PFSK-1 (cell line): ENCODE data around the gene POU2F1.

ENCODE experiments used
- POLR2AphosphoS5 ChIP-seq: IDR thresholded peaks from 2 replicates; pipeline ENCODE4 v1.6.1; 2012; ENCODE audit warnings: low read depth, mild to moderate bottlenecking, control low read depth, low read length, moderate library complexity
- REST ChIP-seq, 2 experiments: IDR thresholded peaks; 2 replicates each; pipeline versions ENCODE4 v1.6.1 to v1.8.0; 2011 to 2012; ENCODE audit warnings: low read depth in 2 of 2, low read length in 2 of 2, control low read depth in 1 of 2, inconsistent platforms in 1 of 2, mild to moderate bottlenecking in 1 of 2, moderate library complexity in 1 of 2; ENCODE audit not compliant: insufficient read depth in 1 of 2
- SIN3A ChIP-seq: IDR thresholded peaks from 2 replicates; pipeline ENCODE4 v1.6.1; 2012; ENCODE audit warnings: mild to moderate bottlenecking, low read length, moderate library complexity, borderline replicate concordance; ENCODE audit not compliant: insufficient read depth

GRCh38 chr1:167425482-167425881, 204.8 kb downstream of the POU2F1 start:
- TF ChIP-seq SIN3A, result no peak
- TF ChIP-seq POLR2AphosphoS5, result no peak
- TF ChIP-seq REST (IDR thresholded peaks at IDR 0.05; ENCODE audit: insufficient read depth in 1 of 2, low read depth in 2 of 2, low read length in 2 of 2), result no peak
